ENCODE measurements around the gene KLK5. TPM values are rescaled to one million over a fixed set of nuclear protein-coding genes. Genes with fewer than 3 reads are reported as not detected.

KLK5 gene
- total and polyA plus RNA-seq, 9 donors: 0.17 to 2.3 (median 0.41) TPM; not detected in 6

GRCh38 chr19:50921426-50922316 lies 31.2 kb downstream of the KLK5 start:
- no peak for DNase-seq
- H3K27me3 ChIP-seq: no peaks in the 10 kb centered on the region
- H3K36me3 ChIP-seq: no peaks in the 10 kb centered on the region
- H3K9me3 ChIP-seq: no peaks in the 10 kb centered on the region
- H3K27ac ChIP-seq: no peak overlapping the region
- intact Hi-C loops (cut with DNase I): loop anchor here in 1 of 4 donors (10.0 kb wide), 1 partner anchor 253 kb away; no protein-coding TSS in a partner anchor
- 1 to 2% (median 2%) methylated on average over 12 of the region's 12 CpGs for WGBS, 3 donors
- TF ChIP-seq POLR2A (IDR thresholded peaks at IDR 0.05) (no peak), EP300 (IDR thresholded peaks at IDR 0.05) (no peak), CTCF (IDR thresholded peaks at IDR 0.05) (no peak)
- H3K4me3 ChIP-seq: no peak overlapping the region
- H3K4me1 ChIP-seq (ENCODE audit: insufficient read depth): no peaks in the 10 kb centered on the region

- intact Hi-C loops (cut with DNase I): no loop called here
Measured at GRCh38 chr19:50916069-50916468, 36.8 kb downstream of the KLK5 start.

GRCh38 chr19:50912727-50913716 lies 39.8 kb downstream of the KLK5 start:
- intact Hi-C loops (cut with DNase I): no loop called here
- Histone ChIP-seq H3K4me1 (ENCODE audit: insufficient read depth) (no peaks in the 10 kb centered on the region), H3K27ac (no peak overlapping the region), H3K4me3 (no peak overlapping the region), H3K36me3 (no peaks in the 10 kb centered on the region), H3K9me3 (no peaks in the 10 kb centered on the region), H3K27me3 (no peaks in the 10 kb centered on the region)
- TF ChIP-seq POLR2A (IDR thresholded peaks at IDR 0.05) (no peak), CTCF (IDR thresholded peaks at IDR 0.05) (no peak), EP300 (IDR thresholded peaks at IDR 0.05) (no peak)
- DNase-seq: no peak
- 7 to 9% (median 8%) methylated on average over 29 of the region's 29 CpGs for WGBS, 3 donors

More at GRCh38 chr19:50916069-50916468, 36.8 kb downstream of the KLK5 start:
- DNase-seq: no peak
- H3K9me3 ChIP-seq: no peaks in the 10 kb centered on the region
- no peaks in the 10 kb centered on the region for H3K36me3 ChIP-seq
- no peaks in the 10 kb centered on the region for H3K4me1 ChIP-seq (ENCODE audit: insufficient read depth)
- TF ChIP-seq POLR2A (IDR thresholded peaks at IDR 0.05) (no peak), CTCF (IDR thresholded peaks at IDR 0.05) (no peak), EP300 (IDR thresholded peaks at IDR 0.05) (no peak)
- WGBS, 3 donors: 58 to 61% (median 59%) methylated on average over 2 of the region's 2 CpGs
- no peaks in the 10 kb centered on the region for H3K27me3 ChIP-seq
- H3K4me3 ChIP-seq: no peak overlapping the region
- no peak overlapping the region for H3K27ac ChIP-seq

GRCh38 chr19:50912102-50912599 lies 40.7 kb downstream of the KLK5 start:
- TF ChIP-seq CTCF (IDR thresholded peaks at IDR 0.05) (no peak), EP300 (IDR thresholded peaks at IDR 0.05) (no peak), POLR2A (IDR thresholded peaks at IDR 0.05) (no peak)
- no peak overlapping the region for H3K4me3 ChIP-seq
- no peaks in the 10 kb centered on the region for H3K9me3 ChIP-seq
- WGBS, 3 donors: 14 to 18% (median 16%) methylated on average over 21 of the region's 21 CpGs
- DNase-seq: no peak
- no peaks in the 10 kb centered on the region for H3K36me3 ChIP-seq
- H3K27ac ChIP-seq: no peak overlapping the region
- intact Hi-C loops (cut with DNase I): no loop called here
- no peaks in the 10 kb centered on the region for H3K4me1 ChIP-seq (ENCODE audit: insufficient read depth)
- H3K27me3 ChIP-seq: no peaks in the 10 kb centered on the region
